ENCODE measurements around the gene GFOD1.

GRCh38 chr6:13469693-13470092, 17.7 kb downstream of the GFOD1 start:
- TF ChIP-seq CTCF (conservative IDR thresholded peaks at IDR 0.05; ENCODE audit: low read depth, low read length) (no peak), MXI1 (IDR thresholded peaks at IDR 0.05; ENCODE audit: borderline replicate concordance, low read depth, low read length) (no peak), CEBPB (IDR thresholded peaks at IDR 0.05; ENCODE audit: low read depth, low read length) (no peak), CHD1 (IDR thresholded peaks at IDR 0.05; ENCODE audit: low read depth, low read length) (no peak)
